Stimulated activated CD8-positive, alpha-beta memory T cell treated with anti-CD3 and anti-CD28 coated beads, Interleukin-2, amount 100 ng/mL, for 1 hour (primary cell): ENCODE results near the gene MAST4.
A peak's percentile ranks its signal among the peaks of the same experiment; 100 is the strongest.
"Not testable (repeated sequence)": the region's sequence is repeated elsewhere in the genome, so short reads cannot be mapped to it uniquely, and the experiment has no call there.

Experiments used
- DNase-seq, 2 donors: peaks; one replicate each; pipeline ENCODE4 v3.0.0-alpha.2; 2020; ENCODE audit warnings: low read depth in 2 of 2

Gene MAST4

DNA sequence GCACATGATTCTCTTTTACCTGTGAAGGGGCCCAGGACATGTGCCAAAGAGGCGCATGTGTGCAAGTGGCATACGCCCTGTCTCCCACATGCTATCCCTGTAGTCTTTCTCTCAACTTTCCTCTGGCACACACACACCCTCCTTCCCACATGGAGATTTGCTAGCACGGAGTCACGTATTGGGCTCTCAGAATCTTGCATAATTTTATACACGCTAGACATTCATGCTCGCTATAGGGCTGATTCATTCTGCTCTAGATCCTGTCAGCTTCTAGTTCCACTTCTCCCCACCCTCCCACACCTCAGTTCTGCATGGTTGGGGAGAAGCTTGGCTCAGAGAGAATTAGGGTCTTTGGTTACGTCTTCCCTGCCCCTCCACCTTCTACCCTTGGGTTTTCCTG, 527.6 kb downstream of the MAST4 start:
- DNase-seq: no peak

DNA sequence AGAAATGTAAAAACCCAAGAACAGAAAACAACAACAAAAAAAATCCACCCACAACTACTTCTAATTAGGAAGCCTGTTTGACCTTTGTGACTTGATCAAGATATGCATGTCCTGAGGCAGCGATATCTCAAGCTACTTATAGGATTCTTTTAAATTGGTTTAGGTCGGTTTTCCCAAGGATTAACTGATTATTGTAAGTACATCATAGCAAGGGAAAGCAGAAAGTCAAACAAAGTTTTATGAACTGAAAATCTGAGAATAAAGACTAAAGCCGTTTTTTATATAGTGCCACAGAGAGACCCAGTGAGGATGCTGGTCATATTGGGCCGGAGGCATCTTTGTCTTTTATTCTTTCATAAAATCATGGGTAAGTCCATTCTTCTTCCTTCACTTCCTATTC, 528.4 kb downstream of the MAST4 start:
- DNase-seq: no peak

DNA sequence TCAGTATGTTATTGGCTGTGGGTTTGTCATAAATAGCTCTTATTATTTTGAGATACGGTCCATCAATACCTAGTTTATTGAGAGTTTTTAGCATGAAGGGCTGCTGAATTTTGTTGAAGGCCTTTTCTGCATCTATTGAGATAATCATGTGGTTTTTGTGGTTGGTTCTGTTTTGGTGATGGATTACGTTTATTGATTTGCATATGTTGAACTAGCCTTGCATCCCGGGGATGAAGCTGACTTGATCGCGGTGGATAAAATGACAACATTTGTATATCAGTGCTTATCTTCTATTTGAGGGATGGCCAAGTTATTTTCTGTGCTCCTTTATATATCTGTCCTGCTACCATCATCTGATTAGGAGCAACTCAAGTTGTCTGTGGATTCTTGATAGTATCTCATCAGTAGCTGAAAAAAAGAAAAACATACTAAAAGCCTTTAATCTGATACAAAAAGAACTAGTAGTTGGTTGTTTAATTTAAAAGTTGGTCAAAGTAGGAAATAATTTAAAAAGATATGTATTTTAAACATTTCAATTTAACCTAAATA, 531.2 kb downstream of the MAST4 start:
- not testable (repeated sequence) for DNase-seq

DNA sequence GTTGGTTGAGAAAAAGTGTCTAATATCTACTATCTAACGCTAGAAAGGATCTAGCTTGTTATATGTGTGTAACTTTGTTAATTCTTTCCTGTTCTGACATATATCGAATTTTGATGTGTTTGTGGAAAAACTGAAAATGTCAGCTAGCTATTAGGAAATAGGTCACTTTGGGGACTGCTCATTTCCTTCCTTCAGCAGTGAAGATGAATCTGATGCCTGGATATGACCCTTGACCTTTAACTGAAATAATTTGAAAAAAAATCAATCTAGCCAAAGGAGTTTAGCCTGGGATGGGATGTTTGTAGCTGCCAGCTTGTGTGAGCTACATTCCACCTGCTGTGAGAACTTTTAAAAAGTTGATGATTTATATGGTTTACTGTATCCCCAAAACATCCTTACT, 533.6 kb downstream of the MAST4 start:
- DNase-seq: no peak

DNA sequence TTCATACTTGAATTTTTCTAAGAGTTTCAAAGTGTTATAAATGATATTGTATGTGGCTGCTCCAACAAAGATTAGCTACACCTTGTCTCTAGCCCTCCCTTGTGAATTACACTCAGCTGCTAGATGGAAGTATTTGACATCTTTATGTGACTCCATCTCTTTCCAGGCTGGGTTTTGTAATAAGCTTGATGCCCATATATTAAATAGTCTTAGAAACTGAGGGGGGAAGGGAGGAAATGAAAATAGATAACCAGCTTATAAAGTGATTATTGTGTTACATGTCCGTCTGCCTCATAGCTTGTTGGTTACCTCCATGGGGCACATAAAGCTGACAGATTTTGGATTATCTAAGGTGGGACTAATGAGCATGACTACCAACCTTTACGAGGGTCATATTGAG, 537.0 kb downstream of the MAST4 start:
- no peak for DNase-seq

DNA sequence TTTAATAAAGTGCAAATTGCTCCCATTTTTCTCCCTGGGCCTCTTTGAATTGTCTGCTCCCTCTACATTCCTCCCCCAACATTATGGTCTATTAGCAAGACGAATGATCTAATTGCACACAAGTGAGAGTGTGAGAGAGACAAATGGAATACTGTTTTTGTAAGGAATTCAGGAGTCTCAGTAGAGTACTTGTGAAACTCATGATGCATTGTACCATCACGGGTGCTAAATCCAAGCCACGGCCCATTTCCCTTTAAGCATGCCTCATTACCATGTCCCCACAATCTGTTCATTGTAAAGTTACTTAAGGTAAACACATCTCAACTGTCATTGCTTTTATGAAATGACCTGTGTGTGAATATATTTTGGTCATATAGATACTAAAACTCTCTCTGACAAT, 537.6 kb downstream of the MAST4 start:
- DNase-seq: no peak

DNA sequence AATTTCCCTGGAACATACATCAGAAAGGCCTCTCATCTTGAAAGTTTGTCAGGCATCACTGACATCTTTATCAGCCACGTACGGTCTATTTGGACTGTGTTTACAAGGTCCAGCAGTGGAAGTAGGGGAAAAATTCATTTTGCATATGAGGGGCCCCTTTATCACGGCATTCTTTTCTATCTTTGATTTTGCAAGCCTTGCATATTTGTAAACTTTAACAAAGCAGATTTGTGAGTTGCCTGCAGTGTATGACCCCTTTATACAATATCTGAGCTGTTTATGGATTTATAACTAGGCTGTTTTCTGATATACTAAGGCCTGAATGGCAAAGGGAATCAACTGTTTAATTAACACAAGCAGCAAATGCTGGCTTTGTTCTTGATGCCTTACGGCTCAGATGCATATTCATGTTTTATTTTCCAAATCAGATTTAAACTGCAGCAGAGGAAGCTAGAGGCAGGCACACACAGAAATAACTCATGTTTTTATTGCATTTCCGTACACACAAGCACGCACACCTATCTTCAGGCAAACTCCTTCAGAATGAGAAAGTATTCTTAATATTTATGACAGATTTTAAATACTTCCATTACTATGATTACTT, 539.3 kb downstream of the MAST4 start:
- DNase-seq: no peak

DNA sequence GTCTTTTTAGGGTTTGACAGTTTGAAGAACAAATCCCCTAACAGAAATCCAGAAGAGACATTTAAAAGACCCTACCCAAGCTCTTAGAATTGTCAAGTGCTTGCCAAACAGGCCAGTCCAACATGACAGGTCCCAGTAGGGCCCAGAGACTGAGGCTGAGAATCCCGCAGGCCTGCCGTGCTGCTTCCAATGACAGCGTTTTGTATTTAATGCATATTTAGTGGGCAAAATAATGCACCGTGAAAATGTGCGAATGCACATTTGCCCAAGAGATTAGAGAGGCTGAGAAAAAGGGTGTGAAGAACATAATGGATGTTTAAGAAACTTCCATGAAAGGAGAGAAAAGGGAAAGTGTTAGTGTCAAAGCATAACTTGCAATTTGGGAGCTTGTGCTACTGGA, 542.8 kb downstream of the MAST4 start:
- DNase-seq: no peak

DNA sequence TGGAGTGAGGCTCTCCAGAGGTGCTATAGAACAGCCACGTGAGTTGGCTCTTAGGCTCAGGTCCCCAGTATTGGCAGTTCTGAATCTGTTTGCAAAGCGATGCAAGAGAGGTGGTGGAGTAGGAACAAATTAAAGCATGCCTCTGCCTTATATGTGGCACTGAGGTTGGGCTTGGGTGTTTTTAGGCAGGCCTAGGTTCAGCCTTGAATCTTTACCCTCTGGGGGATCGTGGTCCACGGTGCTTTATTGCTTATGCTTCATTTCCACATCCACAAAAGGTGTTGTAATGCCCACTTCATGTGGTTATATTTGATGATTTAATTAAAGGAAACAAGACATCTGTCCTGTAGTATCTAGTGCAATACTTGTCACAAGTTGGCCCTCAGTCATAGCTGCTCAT, 544.2 kb downstream of the MAST4 start:
- DNase-seq: no peak

DNA sequence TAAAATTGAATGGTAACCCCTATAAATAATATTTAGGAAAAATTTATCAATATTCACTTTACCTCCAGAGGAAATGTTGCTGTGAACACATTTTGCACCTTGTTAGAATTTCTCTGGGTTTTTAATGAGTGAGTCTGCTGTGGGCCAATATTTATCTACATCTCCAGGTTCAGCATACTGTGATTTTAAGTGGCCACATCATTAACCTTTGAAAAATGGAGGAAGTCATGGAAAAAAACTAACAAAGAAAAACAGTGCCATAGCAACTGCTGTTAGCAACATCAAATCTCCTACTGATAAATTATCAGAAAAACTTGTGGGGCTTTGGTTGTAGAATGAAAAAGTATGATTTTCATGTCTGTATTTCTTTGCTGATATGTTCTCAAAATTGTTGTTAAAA, 545.5 kb downstream of the MAST4 start:
- DNase-seq: no peak

DNA sequence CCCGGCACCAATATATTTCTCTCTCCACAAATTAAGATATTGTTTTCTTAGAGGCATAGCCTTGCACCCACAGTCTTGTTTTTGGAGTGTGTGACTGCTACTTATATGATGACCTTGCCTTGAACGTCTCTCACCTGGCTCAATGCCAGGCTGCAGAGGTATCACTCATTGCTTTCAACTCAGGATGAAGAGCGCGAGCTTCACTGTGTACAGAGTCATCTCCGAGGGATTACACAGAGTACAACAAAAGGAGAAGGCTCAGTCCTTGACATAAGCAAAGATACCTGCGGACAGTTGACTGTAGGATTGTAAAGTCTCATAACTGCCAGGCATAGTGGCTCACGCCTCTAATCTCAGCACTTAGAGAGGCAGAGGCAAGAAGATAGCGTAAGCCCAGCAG, 546.6 kb downstream of the MAST4 start:
- no peak for DNase-seq

DNA sequence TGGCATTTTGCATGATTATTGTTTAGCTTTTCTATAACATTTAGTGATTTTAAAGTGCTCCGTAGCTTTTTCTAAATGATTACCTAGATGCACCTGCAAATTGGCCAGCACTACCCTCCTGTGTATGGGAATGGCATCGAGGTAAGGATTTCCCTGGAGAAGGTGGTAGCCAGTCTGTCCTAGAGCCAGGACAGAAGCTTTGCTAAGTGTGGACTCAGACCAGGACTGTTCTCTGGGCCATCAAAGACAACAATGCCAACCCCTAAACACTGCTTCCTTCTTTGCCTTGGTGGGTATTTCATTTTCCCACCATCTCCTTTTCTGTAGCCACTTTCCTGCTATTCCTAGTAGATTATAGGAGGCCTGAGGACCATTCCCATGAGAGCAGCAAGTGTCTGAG, 547.4 kb downstream of the MAST4 start:
- DNase-seq: no peak

DNA sequence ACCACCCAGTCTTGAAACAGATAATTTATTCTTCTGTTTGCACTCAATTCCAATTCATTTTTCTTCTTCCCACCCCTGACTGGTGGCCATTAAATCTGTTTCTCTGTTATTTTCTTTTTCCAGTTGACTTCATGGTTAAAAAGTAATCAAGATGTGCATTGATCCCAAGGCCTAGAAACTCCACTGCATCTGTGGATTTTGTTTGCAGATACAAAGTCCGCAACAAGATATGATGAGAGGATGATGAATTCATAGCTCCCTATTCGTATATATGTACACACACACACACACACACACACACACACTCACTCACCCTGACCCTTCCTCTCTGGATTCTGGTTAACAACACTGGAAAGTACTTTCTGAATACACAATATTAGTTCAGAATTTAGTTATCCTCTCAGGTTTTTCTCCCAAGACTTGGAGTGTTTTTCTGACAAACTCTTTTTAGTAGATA, 548.0 kb downstream of the MAST4 start:
- no peak for DNase-seq

DNA sequence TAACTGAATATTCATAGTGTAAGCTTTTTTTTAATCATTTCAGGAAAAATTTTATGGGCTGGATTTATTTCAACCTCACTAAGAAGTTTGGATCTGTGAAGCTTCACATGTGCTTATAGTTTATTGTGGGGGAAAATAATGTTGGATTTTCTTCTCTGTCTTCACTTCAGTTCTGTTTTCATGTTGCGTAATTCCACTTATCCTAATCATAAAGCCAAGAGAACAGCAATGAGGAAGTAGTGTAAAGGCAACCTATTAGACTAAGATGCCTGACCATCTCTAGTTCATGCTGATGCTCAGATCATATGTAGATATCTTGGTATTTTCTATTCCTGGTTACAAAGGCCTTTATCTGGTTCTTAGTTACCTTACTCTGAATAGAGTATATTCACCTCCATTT, 550.4 kb downstream of the MAST4 start:
- no peak for DNase-seq

DNA sequence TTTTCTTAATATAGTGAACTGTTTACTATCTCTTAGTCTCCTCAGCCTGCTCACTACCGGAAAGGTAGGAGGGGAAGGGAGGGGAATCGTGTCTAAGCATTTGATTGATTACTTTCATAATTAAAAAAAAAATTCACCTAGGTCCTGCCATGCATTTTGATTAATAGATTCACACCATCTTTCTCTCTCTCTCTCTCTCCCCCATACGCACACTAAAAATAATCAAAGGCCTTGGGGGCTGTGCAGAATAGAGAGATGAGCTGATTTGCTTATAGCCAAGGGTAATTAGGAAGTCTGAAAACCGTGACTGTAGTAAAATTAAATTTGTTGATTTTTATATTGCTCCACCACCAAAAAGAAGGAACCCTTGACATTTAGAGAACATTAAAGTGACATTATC, 550.8 kb downstream of the MAST4 start:
- no peak for DNase-seq

DNA sequence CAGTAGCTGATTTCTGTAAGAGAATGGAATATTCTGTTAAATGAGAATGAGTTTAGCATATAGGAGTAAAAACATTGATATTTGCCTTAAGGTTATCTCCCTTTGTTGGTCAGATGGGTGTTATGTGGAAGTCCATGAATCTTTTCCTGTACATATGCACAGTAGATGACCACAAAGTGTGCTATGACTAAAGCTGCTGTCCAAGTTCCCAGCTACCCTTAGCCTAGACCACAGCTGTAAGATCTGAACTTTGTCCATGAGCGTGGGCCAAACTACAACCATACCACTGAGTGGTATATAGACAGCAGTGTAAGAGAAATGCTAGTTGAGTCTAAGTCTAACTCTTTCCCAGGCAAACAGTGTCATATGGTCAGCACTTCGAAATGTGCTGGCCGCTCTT, 551.6 kb downstream of the MAST4 start:
- no peak for DNase-seq

DNA sequence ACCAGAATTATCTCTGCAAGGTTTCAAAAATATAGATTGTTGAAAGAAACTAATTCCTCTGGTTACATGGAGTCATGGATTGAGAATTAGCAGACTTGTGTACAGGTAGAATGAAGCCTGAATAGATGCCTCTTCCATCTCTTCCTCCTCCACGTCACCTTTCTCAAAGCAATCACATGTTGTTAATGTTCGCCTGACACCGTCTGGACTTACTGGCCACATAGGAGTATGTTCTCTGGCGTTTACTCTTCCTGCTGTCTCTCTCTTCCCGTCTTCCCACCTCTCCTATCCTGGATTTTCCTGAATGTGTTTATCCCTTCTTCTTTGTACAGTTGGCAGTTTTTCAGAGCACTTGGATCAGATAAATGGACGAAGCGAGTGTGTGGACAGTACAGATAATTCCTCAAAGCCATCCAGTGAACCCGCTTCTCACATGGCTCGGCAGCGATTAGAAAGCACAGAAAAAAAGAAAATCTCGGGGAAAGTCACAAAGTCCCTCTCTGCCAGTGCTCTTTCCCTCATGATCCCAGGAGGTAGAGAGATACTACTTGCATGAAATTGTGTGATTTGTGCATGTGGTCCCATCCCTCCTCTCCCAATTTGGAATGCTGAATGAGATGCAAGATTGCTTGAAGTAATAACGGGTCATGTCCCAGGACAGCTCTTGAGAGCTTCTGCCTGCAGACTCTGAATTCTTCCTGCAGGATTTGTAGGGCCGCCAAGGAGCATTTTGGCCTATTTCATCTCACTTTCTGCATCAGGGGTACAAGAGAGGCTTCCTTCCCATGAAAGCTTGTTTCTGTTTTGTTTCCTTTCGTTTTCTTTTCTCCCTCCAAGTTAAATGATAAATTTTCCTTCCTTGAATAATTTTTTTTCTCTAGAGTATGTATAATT, 553.1 kb downstream of the MAST4 start:
- DNase-seq: no peak

DNA sequence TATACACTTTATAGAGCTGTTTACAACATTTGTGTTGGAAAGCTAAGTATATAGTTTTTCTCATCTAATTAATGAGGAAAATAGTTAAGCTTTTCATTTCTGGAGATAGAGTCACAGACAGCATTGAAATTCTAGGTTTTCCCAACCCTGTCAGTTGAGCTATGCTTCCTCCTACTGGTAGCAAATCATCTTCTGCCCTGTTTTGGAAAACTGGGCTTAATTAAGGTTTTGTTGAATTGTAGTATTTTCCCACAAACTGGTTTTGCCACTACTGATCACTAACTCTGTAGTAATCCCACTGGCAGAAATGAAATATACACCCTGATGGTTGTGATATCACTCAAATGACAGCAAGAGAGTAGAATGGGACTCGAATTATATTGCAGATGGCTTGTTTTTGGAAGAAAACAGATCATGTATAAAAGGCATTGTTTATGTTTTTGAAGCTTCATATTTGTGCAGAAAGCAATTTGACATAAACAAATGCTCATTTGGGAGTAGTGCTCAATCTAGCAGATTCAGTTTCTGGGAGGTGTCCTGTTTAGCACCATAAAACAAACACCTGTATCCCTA, 553.8 kb downstream of the MAST4 start:
- DNase-seq: no peak

DNA sequence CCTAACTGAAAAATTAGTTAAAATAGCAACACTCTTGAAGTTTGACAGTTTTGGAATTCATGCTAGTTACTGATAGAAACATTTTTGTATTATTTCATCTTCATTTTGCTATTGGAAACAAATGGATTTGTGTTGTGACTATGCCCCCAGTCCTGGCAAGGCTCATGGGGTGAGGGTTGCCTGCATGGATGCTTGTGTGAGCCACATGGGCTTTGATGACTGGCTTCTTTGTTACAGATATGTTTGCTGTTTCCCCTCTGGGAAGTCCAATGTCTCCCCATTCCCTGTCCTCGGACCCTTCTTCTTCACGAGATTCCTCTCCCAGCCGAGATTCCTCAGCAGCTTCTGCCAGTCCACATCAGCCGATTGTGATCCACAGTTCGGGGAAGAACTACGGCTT, 556.2 kb downstream of the MAST4 start:
- no peak for DNase-seq

DNA sequence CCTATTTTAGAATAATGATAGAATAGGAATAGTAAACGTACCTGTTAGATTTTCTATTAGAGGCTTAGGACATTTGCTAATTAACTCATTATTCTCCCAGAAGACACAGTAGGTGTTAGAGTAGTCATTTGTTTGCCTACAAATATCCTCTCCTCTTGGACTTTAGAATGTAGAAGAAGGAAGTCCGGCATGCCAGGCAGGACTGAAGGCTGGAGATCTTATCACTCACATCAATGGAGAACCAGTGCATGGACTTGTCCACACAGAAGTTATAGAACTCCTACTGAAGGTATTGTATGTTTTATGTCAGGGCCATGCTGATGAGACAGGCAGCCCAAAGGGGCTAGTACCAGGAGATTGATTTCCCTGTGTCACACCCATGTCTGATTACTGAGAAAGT, 557.1 kb downstream of the MAST4 start:
- no peak for DNase-seq

DNA sequence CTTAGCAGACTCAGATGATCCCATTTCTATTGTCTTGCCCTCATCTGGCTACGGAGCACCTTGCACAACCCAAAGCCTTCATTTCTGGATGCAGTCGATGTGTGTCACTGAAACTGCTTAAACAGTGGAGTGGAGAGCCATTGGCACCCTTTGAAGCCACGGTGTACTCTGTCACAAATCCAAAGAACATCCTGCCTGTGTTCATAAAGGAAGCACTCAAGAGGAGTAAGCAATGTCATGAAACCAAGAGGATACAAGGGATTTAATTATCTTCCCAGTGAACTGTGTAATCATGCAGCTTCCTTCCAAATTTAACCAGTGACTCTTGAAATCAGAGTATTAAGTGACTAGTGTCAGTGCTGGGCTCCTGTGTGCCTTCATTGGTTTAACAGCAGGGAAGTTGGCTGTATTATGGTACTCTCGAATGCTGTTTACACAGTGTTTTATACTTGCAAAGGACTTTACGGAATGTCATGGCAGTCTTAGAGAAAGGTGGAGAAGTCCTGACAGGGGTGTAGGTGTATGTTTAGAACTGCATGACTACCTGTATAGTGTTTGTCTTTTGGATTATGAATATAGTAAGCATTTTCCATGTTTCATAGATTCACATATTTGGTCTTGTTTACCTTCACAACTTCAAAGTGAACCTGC, 558.5 kb downstream of the MAST4 start:
- DNase-seq: no peak

DNA sequence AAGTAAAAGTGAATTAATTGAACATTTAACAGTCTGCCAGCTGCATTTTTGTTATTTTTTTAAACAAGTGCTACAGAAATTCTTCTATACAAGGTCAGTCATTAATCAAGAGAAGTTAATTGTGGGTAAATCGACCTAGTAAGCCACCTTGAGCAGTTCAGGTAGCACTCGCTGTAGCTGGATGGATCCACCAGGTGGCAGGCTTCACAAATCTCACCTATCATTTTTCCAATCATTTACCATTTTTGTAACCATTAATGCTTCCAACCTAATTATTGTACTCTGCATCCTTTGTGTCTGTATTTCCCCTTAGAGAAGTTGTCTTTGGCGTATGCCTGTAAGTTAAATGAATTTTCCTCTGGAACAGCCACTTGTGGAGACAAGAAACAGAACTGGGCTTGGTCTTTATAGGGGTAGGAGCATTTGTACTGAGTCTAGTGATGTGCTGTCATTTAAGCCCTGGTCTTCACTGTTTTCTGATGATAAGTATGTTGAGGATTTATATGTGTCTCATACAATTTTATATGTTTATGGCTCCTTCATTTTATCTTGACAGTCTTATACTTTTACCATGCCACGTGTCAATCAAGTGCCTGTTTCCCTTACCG, 560.9 kb downstream of the MAST4 start:
- peak; percentile 17 to 33 for DNase-seq
